COLO829 (cell line): ENCODE results near the gene KRTCAP2.
"Not testable (repeated sequence)": the region's sequence is repeated elsewhere in the genome, so short reads cannot be mapped to it uniquely, and the experiment has no call there.

Source experiments
- DNase-seq: peaks from one replicate; pipeline ENCODE4 v3.0.0; 2012; ENCODE audit warnings: low spot score

KRTCAP2 gene

DNA sequence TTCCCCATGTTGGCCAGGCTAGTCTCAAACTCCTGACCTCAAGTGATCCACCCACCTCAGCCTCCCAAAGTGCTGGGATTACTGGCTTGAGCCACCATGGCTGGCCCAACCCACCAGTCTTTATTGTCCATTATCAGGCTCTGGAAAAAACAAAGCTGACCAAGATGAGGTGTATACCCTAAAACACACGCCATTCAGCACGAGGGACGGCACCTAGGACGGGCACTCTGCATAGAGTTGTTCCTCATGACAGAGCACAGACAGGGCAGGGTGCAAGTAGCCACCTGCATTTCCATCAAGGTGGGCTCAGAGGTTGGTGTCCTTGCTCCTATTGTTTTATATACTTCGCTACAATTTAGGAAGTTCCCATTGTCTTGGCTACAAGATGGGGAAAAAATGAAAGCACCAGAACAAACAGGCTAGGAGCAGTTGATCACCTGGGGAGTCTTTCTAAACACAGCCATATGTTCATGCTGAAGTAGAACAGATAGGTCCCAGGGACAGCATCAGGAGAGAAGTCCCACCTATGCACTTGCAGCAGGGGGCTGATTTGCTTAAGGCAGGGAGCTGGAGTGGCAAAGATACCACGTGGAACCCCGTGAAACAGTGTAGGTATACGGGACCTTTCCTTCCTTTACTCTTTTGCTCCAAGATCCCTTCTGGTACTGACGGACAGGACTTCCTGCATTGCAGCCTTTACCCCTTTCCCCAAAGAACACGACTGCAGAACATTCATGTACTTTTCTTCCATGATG is 4.5 kb downstream of the KRTCAP2 start:
- no peak for DNase-seq

DNA sequence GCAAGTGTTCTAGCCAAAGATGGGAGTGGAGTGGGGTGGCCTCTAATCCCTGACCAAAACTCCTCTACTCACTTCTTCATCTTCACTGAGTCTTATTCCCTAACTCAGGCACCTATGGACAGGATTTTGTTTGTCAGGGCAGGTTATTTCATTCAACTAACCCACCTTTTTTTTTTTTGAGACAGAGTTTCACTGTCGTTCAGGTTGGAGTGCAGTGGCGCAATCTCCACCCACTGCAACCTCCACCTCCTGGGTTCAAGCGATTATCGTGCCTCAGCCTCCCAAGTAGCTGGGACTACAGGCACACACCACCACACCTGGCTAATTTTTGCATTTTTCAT is 5.0 kb downstream of the KRTCAP2 start:
- not testable (repeated sequence) for DNase-seq

DNA sequence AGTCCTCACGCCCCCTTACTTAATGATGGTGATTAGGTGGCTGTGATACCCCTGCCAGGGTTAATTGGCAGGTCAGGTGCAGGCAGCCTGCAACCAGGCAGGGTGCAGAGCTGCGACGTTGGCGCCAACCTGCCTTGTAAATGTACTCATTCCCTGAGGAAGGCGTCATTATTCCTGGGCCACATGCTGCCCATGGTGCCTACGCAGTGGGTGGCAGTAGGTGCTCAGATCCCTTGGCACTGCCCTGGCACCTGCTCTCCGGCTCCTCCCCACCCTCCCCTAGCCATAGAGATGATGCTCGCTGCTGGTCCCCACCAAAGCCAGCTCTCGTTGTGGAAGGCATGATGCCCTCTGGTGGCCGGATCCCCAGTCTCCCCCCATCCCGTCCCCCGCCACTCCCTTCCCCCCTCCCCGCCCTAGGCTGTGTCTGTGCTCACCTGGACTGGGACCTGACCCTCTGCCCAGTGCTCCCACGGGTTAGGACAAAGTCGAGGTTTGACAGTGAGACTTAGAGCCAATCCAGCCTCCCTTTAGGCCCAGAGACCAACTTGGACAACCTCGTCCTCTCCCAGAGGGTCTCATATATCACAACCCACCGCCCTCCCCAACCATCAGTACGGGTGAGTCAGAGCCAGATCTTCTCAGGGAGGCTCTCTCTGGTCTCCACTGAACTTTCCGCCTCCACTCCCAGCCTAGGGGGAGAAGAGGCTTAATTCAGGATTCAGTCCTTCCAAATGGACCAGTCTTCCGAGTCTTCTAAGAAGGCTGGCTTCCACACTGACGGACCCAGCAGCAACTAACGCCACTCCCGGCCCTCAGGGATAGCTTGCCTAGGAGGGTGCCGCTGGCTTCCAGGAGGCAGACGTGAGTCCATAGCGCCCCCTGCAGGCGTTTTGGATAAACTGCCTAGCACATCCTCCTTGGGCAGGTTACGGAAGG is 5.7 kb downstream of the KRTCAP2 start:
- DNase-seq, result peak; percentile 82

DNA sequence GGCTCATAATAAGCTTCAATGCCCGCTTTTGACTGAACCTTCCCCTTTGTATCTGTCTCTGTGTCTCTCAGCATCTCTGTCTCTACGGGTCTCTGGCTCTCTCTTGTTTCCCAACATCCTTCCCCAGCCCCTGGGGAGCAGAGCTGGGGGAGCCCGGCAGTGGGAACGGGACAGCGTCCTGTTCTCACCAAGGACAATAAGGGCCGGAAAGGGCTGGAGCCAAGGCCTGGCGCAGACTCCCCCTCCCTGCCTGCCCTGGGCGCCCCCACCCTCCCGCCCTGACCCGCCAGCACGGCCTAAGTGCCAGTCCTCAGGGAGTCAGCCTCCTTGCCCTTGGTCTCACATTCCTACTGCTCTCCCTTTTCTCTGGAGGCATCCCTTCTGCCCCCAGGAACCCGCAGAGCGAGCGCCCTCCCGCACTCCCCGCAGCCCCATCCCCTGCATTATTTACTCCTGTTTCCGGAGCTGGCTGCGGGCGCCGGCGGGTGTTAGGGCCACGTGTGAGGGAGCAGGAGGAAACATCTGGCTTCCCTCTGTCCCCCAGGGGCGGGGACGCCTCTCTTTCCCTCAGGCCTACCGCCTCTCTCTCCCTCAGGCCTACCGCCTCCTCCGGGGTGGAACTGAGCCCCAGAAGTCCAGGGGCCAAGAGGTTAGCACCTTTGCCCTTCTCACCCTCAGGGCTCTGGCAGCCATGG is 6.5 kb downstream of the KRTCAP2 start:
- no peak for DNase-seq

DNA sequence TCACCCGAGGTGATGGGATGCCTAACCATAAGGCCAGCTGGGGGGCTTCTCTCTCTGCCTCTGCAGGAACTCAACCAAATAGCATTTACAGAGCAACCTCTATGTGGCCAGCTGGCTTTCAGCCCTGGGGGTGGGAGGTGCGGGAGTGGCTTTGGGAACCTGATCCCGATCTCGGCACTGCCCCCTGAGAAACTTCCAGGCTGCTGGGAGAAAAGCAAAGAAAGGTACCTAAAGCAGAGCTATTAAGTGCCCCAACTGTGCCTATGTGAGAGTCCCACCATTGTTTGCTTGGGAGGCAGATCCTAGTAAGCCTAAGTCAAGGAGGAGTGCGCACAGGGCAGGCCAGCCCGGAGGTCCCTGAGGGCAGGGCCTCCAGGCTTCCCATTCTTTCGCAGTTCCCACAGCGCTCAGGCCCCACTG is 7.0 kb downstream of the KRTCAP2 start:
- no peak for DNase-seq

DNA sequence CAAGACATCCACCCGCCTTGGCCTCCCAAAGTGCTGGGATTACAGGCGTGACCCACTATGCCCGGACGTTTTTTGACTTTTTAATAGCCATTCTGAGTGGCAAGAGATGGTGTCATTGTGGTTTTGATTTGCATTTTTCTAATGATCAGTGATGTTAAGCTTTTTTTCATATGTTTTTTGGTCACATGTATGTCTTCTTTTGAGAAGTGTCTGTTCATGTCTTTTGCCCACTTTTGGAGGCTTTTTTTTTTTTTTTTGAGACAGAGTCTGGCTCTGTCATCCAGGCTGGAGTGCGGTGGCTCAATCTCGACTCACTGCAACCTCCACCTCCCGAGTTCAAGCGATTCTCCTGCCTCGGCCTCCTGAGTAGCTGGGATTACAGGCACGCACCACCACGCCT is 8.5 kb downstream of the KRTCAP2 start:
- not testable (repeated sequence) for DNase-seq

DNA sequence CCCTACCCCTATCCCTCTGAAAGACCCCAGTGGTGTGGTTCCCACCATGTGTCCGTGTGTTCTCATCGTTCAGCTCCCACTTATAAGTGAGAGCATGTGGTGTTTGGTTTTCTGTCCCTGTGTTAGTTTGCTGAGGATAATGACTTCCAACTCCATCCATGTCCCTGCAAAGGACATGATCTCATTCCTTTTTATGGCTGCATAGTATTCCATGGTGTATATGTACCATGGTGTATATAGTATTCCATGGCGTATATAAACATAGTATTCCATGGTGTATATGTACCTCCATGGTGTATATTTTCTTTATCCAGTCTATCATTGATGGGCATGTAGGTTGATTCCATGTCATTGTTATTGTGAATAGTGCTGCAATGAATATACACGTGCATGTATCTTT is 9.3 kb downstream of the KRTCAP2 start:
- DNase-seq, result not testable (repeated sequence)

DNA sequence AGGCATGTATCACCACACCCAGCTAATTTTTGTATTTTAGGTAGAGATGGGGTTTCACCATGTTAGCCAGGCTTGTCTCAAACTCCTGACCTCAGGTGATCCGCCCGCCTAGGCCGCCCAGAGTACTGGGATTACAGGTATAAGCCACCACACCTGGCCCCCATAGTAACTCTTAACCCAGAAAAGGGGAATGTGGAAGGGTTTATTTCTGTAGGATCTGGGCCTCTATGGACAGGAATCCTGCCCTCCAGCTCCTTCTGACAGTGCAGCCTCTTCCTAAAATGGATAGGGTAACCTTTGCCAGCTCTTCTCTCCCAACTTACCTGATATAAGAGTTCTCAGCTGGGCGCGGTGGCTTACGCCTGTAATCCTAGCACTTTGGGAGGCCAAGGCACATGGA is 10.5 kb downstream of the KRTCAP2 start:
- not testable (repeated sequence) for DNase-seq

DNA sequence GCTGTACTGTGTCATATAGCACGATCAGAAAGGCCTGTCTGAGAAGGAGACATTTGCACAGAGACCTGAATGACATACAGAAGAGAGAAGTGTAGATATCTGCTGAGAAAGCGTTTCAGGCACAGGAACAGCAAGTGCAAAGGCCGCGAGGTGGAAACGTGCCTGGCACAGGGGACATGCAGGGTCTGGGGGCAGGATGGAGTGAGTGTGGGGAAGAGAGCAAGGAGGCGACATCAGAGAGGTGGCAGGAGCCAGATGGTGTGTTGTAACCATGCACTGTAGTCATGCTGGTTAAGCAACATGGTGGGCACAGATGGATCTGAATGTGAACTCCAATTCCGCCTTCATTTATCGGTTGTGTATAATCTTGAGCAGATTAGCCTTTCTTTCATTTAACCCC is 13.0 kb downstream of the KRTCAP2 start:
- DNase-seq, result no peak

DNA sequence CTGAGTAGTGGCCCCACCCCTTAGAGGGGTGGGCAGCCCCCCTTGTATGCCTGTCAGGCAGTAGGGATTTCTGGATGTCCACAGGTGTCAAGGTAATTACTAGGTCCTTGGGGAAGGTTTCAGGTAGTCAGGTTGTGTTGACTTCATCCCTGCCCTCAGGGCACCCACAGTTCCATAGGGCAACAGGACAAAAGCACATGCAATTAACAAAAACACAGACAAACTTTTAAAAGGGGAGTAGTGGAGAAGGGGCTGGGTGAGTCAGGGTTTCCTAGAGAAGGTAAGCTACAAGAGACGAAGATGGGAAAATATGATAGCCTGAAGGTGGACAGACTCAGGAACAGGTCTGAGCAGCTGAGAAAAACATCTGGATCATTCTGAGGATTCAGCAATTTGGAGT is 14.1 kb downstream of the KRTCAP2 start:
- DNase-seq, result no peak

DNA sequence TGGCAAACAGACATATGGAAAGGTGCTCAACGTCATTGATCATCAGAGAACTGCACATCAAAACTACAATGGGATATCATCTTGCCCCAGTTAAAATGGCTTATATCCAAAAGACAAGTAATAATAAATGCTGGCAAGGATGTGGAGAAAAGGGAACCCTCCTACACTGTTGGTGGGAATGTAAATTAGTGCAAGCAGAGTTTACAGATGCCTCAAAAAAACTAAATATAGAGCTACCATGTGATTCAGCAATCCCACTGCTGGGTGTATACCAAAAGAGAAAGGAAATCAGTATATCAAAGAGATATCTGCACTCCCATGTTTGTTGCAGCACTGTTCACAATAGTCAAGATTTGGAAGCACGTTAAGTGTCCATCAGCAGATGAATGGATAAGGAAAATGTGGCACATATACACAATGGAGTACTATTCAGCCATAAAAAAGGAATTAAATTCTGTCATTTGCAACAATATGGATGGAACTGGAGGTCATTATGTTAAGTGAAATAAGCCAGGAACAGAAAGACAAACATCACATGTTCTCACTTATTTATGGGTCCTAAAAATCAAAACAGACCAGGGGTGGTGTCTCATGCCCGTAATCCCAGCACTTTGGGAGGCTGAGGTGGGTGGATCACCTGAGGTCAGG is 17.0 kb downstream of the KRTCAP2 start:
- DNase-seq, result not testable (repeated sequence)

DNA sequence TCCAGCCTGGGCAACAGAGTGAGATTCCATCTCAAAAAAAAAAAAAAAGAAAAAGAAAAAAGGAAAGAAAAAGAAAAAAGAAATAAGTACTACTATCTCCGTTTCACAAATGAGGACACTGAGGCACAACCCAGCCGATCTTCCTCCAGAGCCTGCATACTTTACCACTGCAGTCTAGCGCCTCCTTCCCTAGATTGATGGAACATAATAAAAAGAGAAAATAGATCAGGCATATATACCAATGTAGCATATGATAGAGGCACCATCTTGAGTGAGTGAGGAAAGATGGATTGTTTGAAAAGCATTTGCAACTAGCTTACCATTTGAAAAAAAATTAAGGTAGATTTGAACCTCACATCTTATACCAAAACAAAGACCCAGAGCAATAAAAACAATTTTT is 27.6 kb downstream of the KRTCAP2 start:
- DNase-seq, result no peak

DNA sequence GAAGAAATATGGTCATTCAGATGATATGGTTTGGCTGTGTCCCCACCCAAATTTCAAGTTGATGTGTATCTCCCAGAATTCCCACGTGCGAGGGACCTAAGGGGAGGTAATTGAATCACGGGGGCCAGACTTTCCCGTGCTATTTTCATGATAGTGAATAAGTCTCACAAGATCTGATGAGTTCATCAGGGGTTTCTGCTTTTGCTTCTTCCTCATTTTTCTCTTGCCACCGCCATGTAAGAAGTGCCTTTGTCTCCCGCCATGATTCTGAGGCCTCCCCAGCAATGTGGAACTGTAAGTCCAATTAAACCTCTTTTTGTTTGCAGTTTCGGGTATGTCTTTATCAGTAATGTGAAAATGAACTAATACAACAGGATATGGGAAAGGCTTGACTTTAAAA is 31.4 kb downstream of the KRTCAP2 start:
- DNase-seq, result no peak

DNA sequence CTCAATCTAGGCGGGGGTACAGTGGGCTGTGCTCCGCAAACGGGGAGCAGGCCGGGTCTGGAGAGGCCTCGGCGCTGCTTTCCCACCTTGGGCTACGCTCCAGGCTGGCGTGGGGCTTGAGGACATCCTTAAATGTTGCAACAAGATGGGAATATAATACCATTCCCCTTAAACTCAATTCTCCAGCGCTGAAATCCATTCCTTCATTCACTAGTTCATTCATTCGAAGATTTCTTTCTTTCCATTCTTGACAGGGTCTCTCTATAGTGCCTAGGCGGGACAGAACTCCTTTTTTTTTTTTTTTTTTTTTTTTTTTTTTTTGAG is 32.5 kb downstream of the KRTCAP2 start:
- DNase-seq, result no peak

DNA sequence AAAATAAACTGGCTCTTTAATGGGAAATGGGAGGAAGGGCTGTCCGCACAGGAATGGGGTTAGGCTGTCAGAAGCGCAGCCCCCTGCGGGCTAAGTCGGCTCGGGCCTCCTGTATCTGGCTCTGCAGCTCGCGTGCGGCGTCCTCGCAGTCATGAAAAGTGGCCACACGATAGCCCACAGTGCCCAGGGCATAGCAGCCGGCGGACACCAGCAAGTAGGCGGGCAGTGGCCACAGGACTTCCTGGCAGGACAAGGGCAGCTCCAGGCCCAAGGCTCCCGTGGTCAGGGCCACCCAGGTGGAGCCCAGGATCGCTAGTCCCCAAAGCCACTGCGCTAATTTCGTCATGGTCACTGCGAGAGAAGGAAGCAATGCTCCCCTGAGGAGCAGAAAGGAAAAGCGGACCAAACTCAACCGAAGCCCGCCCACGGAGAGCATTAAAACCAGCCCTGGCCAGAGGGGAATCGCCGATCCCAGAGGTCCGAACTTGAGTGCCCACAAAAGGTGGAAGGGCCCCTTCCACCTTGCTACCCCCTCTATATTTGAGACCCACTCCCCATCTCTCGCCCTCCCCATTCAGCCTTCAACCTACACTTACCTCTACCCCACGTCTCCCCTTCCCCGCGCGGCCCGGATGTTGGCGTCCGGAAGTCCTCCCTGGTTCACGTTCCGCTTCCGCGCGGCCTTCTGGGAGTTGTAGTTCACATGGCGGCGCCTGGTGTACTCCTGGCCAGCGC is 33.0 kb downstream of the KRTCAP2 start, which contains the start of gene DPM3:
Gene DPM3 (minus strand): TSS at position 637 of the 735 bp plus-strand sequence. CDS start 291 bp downstream, at position 346.
- peak; percentile 76 for DNase-seq

DNA sequence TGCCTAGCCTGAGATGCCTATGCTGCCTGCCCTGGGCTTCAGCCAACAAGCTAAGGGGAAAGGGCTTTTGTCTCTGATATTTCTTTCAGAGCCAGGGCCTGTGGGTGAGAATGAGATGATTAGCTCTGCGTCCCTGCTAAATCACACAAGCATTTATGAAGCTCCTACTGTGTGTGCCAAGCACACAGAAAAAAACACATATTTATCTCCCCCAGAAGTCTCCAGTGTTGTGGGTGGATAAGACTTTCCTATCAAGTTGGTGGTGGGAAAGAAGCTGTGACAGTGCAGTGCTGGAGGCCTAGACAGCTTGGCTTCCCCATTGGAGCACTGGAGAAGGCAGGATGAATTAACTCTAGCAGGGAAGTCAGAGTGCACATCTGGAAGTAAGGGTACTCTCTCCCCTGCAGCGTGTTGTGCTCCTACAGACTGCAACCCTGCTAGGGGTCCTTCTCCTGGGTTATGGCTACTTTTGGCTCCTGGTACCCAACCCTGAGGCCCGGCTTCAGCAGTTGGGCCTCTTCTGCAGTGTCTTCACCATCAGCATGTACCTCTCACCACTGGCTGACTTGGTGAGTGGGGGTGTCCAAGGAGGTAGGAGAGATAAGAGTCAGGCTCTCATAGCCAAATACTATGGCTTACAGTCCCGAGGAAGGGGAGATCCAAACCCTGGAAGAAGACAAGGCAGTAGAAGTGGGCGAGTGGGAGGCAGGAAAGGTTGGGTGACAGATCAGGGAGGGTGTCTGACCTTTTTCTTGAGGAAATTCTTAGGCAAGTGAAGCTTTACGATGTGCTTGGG is 35.8 kb downstream of the KRTCAP2 start:
- DNase-seq, result no peak

DNA sequence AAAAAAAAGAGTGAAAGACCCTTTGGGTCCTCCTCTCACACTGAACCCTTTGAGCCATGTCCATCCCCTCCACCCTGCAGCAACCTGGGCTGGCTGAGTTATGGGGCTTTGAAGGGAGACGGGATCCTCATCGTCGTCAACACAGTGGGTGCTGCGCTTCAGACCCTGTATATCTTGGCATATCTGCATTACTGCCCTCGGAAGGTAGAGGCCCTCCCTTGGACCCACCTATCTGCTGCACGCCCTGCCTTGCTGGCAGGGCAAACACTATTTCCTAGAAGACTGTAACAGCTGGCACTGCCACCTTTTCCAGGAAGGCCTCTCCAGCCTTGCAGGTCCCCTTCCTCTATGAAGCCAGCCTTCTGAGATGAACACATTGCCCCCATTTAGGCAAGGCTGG is 36.4 kb downstream of the KRTCAP2 start:
- no peak for DNase-seq

DNA sequence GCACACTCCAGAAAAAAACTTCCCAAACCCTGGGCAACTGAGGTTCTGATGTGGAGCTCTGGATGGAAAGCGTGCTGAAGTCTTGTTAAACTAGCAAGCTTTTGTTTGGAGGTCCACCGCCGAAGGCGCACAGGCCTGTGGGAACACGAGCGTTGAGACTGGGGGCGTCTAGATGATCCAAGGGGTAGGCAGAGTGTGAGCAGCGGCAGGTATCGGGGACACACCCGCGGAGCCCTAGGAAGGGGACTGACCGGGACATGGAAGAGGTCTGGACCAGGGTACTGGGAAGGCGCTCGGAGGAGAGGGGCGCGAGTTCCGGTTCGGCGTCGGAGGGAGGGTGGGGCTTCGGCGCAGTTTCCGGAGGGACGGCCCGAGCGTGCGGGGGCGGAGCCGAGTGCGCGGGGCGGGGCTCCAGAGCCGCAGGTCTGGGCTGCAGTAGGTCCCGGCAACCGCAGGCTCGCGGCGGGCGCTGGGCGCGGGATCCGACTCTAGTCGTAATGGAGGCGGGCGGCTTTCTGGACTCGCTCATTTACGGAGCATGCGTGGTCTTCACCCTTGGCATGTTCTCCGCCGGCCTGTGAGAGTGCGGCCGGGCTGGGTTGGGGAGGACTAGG is 37.6 kb downstream of the KRTCAP2 start, which contains the start of gene SLC50A1:
Gene SLC50A1 (plus strand): TSS at position 438 of the 614 bp plus-strand sequence. CDS start 60 bp downstream, at position 498.
- DNase-seq, result peak; percentile 96

DNA sequence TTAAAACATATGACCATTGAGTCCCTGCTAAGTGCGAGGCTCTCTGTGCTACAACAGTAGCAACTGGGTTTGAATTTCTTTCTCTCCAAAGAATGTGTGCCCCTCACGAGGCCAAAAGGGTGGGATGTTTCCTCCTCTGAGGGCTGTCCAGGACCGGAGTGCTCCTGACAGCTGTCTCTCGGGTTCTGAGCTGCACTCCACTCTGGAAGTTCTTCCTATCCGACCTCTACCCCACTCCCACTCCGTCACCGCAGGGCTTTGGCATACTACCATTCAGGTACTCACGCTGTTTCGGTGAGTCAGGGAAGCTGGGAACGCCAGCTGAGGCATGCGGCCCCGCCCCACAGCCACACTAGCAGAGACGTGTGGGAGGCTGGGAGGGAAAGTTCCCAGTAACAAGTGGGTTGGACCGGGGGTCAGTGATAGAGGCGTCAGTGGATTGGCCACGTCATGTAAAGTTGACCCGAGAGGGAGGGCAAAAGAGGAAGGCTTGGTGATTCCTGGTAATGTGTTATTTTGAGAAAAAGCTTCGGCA is 38.2 kb downstream of the KRTCAP2 start:
- peak; percentile 92 for DNase-seq

DNA sequence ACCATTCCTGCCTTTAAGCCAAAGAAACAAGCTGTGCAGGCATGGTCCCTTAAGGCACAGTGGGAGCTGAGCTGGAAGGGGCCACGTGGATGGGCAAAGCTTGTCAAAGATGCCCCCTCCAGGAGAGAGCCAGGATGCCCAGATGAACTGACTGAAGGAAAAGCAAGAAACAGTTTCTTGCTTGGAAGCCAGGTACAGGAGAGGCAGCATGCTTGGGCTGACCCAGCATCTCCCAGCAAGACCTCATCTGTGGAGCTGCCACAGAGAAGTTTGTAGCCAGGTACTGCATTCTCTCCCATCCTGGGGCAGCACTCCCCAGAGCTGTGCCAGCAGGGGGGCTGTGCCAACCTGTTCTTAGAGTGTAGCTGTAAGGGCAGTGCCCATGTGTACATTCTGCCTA is 38.8 kb downstream of the KRTCAP2 start:
- no peak for DNase-seq
